Brain microvascular endothelial cell (primary cell): ENCODE results near the gene ZFYVE16.
"Not testable (repeated sequence)": the region's sequence is repeated elsewhere in the genome, so short reads cannot be mapped to it uniquely, and the experiment has no call there.

Source experiments
- DNase-seq: peaks from one replicate; pipeline ENCODE4 v3.0.0-alpha.2; 2020
- H3K27ac ChIP-seq: fragments of 250-450 bp; sonication (Bioruptor Pico); 2 replicates; pipeline ENCODE4 v1.5.1; 2020; ENCODE audit warnings: mild to moderate bottlenecking, moderate library complexity
- H3K27me3 ChIP-seq: fragments of 250-450 bp; sonication (Bioruptor Pico); replicated peaks from 2 replicates; pipeline ENCODE4 v1.5.1; 2020; ENCODE audit warnings: mild to moderate bottlenecking
- H3K36me3 ChIP-seq: fragments of 250-450 bp; sonication (Bioruptor Pico); replicated peaks from 2 replicates; pipeline ENCODE4 v1.5.1; 2020; ENCODE audit warnings: mild to moderate bottlenecking
- H3K4me3 ChIP-seq: 2 replicates; pipeline ENCODE4 v1.5.1; 2011; ENCODE audit warnings: low read depth, mild to moderate bottlenecking, control low read depth, low read length, moderate library complexity
- CTCF ChIP-seq: IDR thresholded peaks from 2 replicates; pipeline ENCODE4 v1.5.1; 2011; ENCODE audit warnings: low read depth, mild to moderate bottlenecking, moderate library complexity, low read length, control low read depth, inconsistent platforms; ENCODE audit errors: missing control alignments
- in situ Hi-C: cut with HindIII; loops from 2 replicates; pipeline ENCODE4 v1.10.0; 2017; ENCODE audit warnings: low sequenced_read_pairs, low pct_ligation_motif_present

Gene ZFYVE16

GRCh38 chr5:80463269-80463668 lies 55.4 kb downstream of the ZFYVE16 start:
- Histone ChIP-seq H3K36me3 (peaks cover 13% of the 10 kb centered on the region), H3K27ac (no peak overlapping the region), H3K4me3 (no peak overlapping the region), H3K27me3 (no peaks in the 10 kb centered on the region)
- DNase-seq: no peak
- no peak for TF ChIP-seq CTCF
- in situ Hi-C loops: no loop called here

GRCh38 chr5:80466669-80467485 lies 59.0 kb downstream of the ZFYVE16 start:
- no peak for TF ChIP-seq CTCF
- in situ Hi-C loops: no loop called here
- Histone ChIP-seq H3K27ac (no peak overlapping the region), H3K4me3 (no peak overlapping the region), H3K36me3 (peaks cover 12% of the 10 kb centered on the region), H3K27me3 (no peaks in the 10 kb centered on the region)
- DNase-seq: peak; percentile 37

- Histone ChIP-seq H3K36me3 (peaks cover 2% of the 10 kb centered on the region), H3K27ac (no peak overlapping the region)
Measured at GRCh38 chr5:80468131-80468530, 60.3 kb downstream of the ZFYVE16 start.

GRCh38 chr5:80470631-80471030 lies 62.8 kb downstream of the ZFYVE16 start:
- in situ Hi-C loops, H3K27me3 ChIP-seq, H3K36me3 ChIP-seq, DNase-seq, H3K27ac ChIP-seq, H3K4me3 ChIP-seq: not testable (repeated sequence)

More at GRCh38 chr5:80468131-80468530, 60.3 kb downstream of the ZFYVE16 start:
- Histone ChIP-seq H3K27me3 (no peaks in the 10 kb centered on the region), H3K4me3 (no peak overlapping the region)
- in situ Hi-C loops: no loop called here
- TF ChIP-seq CTCF: no peak
- DNase-seq: no peak

- peaks cover 5% of the 10 kb centered on the region for H3K36me3 ChIP-seq
- H3K27ac ChIP-seq: no peak overlapping the region
- in situ Hi-C loops: no loop called here
- no peaks in the 10 kb centered on the region for H3K27me3 ChIP-seq
- TF ChIP-seq CTCF: no peak
- H3K4me3 ChIP-seq: no peak overlapping the region
- DNase-seq: no peak
Measured at GRCh38 chr5:80474929-80475328, 67.1 kb downstream of the ZFYVE16 start.

GRCh38 chr5:80479713-80480112 lies 71.8 kb downstream of the ZFYVE16 start:
- in situ Hi-C loops: no loop called here
- peaks cover 5% of the 10 kb centered on the region for H3K36me3 ChIP-seq
- DNase-seq: no peak
- H3K27ac ChIP-seq: no peak overlapping the region
- no peaks in the 10 kb centered on the region for H3K27me3 ChIP-seq
- no peak for TF ChIP-seq CTCF
- H3K4me3 ChIP-seq: no peak overlapping the region
